Right lobe of liver (tissue), 6 donors: ENCODE data around the gene UGT1A8. TPM values are rescaled to one million over a fixed set of nuclear protein-coding genes. Genes with fewer than 3 reads are reported as not detected.
"Not testable (repeated sequence)": the region's sequence is repeated elsewhere in the genome, so short reads cannot be mapped to it uniquely, and the experiment has no call there.

Source experiments
- ATAC-seq, 4 donors: fragments of 200-7000 bp; cut with Tn5 transposase; one replicate each; pipeline ENCODE4 v1.9.1; 2020; ENCODE audit warnings: mild to moderate bottlenecking in 4 of 4, moderate library complexity in 4 of 4
- DNase-seq, 3 donors: peaks; one replicate each; pipeline ENCODE4 v3.0.0-alpha.2; 2020
- H3K27ac ChIP-seq, 3 donors: fragments of 200-600 bp; one replicate each; pipeline ENCODE4 v1.8.0; 2022
- H3K27me3 ChIP-seq, 2 donors: fragments of 200-600 bp; one replicate each; pipeline ENCODE4 v1.8.0; 2022
- H3K36me3 ChIP-seq, 4 donors: fragments of 200-600 bp; sonication (generic) in 1 of 4; one replicate each; pipeline versions ENCODE4 v1.5.1 to v1.8.0; 2017 to 2022; ENCODE audit warnings: control low read depth in 1 of 4
- H3K4me1 ChIP-seq, 4 donors: fragments of 200-600 bp; sonication (generic) in 1 of 4; one replicate each; pipeline versions ENCODE4 v1.5.1 to v1.8.0; 2017 to 2022; ENCODE audit warnings: control low read depth in 1 of 4
- H3K4me3 ChIP-seq, 3 donors: fragments of 200-600 bp; one replicate each; pipeline ENCODE4 v1.8.0; 2022
- H3K9me3 ChIP-seq, 4 donors: fragments of 200-600 bp; sonication (generic) in 1 of 4; one replicate each; pipeline versions ENCODE4 v1.5.1 to v1.8.0; 2017 to 2022; ENCODE audit warnings: control low read depth in 1 of 4
- POLR2A ChIP-seq: fragments of 450-650 bp; IDR thresholded peaks from one replicate; pipeline ENCODE4 v1.6.1; 2017; ENCODE audit warnings: antibody characterized with exemption, mild to moderate bottlenecking
- WGBS: methylation state at CpG from one replicate; pipeline ENCODE4 v1.1.6; 2018; ENCODE audit warnings: low coverage, low lambda C conversion rate; ENCODE audit not compliant: insufficient coverage; ENCODE audit errors: missing lambda C conversion rate; 5-methylcytosine and 5-hydroxymethylcytosine counted together
- intact Hi-C, 2 donors: fragments of 100-400 bp; cut with DNase I; formaldehyde crosslinking; loops; one replicate each; pipeline versions ENCODE4 v1.11.2 to v1.14.1; 2022
- total RNA-seq, 6 experiments: library from RNA; depleted of rRNA in 2 of 6; stranded (reverse); fragments of >200 nt in 2 of 6; fragmentation: NEBNext Ultra II Directional in 3 of 6; extraction: Animal tissue kit (Norgen Biotek cat#: 25700) in 3 of 6; gene quantifications; one replicate each; pipeline versions ENCODE4 v1.1.0 to v1.2.4, GENCODE V29; 2016 to 2023
- TF ChIP-seq, protein P1 (sequence below), 4 donors: fragments of 200-600 bp in 3 of 4; fragments of 450-650 bp in 1 of 4; IDR thresholded peaks; one replicate each; pipeline versions ENCODE4 v1.5.1 to v1.8.0; 2016 to 2022; ENCODE audit warnings: antibody characterized with exemption in 4 of 4, mild to moderate bottlenecking in 2 of 4
- donor health status: DM: no; HTN: yes; CAD: no.
- donor health status: DM: no; HTN: no; CAD: no.
- donor health status: DM: no; HTN: no; CAD: no.
- donor health status: DM: no; HTN: yes; CAD: no.
- donor health status: DM: no; HTN: yes; CAD: no.

UGT1A8 gene
- total RNA-seq, 6 experiments from 2014 or later = 0.51 to 3.8 (median 1.7) TPM

DNA sequence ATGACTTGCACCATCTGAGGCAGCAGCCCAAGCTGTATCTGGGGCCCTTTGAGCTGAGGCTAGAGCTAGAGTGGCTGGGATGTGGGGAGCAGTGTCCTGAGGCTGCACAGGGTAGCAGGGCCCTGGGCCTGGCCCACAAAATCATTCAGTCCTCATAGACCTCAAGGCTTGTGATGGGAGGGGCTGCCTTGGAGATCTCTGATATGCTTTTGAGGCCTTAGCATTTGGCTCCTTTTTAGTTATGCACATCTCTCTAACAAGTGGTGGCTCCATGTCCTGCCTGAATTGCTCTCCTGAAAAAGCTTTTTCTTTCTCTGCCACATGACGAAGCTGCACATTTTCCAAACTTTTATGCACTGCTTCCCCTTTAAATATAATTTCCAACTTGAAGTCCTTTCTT lies 11.8 kb upstream of the UGT1A8 start:
- WGBS = 100% methylated on average over 1 of the region's 1 CpG
- H3K36me3 ChIP-seq = no peaks in the 10 kb centered on the region
- no peak overlapping the region for H3K4me3 ChIP-seq
- TF ChIP-seq, protein P1, sequence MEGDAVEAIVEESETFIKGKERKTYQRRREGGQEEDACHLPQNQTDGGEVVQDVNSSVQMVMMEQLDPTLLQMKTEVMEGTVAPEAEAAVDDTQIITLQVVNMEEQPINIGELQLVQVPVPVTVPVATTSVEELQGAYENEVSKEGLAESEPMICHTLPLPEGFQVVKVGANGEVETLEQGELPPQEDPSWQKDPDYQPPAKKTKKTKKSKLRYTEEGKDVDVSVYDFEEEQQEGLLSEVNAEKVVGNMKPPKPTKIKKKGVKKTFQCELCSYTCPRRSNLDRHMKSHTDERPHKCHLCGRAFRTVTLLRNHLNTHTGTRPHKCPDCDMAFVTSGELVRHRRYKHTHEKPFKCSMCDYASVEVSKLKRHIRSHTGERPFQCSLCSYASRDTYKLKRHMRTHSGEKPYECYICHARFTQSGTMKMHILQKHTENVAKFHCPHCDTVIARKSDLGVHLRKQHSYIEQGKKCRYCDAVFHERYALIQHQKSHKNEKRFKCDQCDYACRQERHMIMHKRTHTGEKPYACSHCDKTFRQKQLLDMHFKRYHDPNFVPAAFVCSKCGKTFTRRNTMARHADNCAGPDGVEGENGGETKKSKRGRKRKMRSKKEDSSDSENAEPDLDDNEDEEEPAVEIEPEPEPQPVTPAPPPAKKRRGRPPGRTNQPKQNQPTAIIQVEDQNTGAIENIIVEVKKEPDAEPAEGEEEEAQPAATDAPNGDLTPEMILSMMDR (IDR thresholded peaks at IDR 0.05) = no peak
- TF ChIP-seq POLR2A = no peak
- peaks cover 0 to 38% (median 16%) of the 10 kb centered on the region in 4 donors for H3K4me1 ChIP-seq
- no peak overlapping the region for H3K27ac ChIP-seq
- ATAC-seq (no peak), DNase-seq (no peak)
- no peaks in the 10 kb centered on the region for H3K9me3 ChIP-seq
- H3K27me3 ChIP-seq = no peaks in the 10 kb centered on the region
- intact Hi-C loops = no loop called here

DNA sequence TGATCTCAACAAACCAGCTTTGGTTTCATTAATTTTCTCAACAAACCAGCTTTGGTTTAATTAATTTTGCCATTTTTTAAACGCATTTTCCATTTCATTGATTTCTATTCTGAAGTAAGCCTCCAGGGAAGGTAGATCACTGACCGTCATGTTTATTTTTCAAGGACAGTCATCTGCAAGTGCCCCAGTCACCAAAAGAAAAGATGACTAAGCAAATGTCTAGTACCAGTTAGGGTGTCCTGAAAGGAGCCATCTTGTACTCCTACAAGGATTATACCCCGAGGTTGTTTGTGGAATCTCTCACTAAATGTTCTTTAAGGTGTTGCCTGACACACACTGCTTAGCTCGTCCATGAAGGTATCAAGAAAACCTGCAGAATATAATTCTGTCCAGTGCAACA lies 6.1 kb upstream of the UGT1A8 start:
- no peak for DNase-seq
- 57% methylated on average over 4 of the region's 4 CpGs for WGBS
- Histone ChIP-seq H3K27me3 (no peaks in the 10 kb centered on the region), H3K4me1 (peaks cover 0 to 12% (median 5%) of the 10 kb centered on the region in 4 donors), H3K4me3 (no peak overlapping the region), H3K27ac (no peak overlapping the region), H3K36me3 (no peaks in the 10 kb centered on the region), H3K9me3 (no peaks in the 10 kb centered on the region)
- TF ChIP-seq, protein P1 (IDR thresholded peaks at IDR 0.05) = no peak
- no peak for TF ChIP-seq POLR2A
- no peak for ATAC-seq
- intact Hi-C loops = no loop called here

DNA sequence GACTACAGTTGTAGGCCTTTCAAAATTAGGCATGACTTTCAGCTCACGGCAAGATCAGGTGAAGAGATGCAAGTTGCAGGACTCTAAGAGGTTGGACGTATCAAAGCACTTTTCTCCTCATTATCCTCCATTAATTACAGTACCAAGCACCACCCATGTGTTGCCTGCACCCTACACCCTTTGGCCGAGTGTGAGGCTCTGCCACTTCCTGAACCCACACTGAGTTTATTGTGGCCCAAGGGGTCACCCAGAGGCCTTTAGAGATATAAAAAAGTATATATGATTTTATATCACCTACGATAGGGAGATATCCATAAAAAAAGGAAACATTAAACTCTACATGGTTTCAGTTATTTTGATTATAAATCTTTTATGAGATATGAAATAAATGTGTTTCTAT lies 2.8 kb downstream of the UGT1A8 start:
- H3K4me3 ChIP-seq = no peak overlapping the region
- no peaks in the 10 kb centered on the region for H3K9me3 ChIP-seq
- 67% methylated on average over 4 of the region's 4 CpGs for WGBS
- H3K36me3 ChIP-seq = no peaks in the 10 kb centered on the region
- H3K4me1 ChIP-seq = no peaks in the 10 kb centered on the region
- H3K27ac ChIP-seq = no peak overlapping the region
- TF ChIP-seq, protein P1 (IDR thresholded peaks at IDR 0.05) = no peak
- TF ChIP-seq POLR2A = no peak
- intact Hi-C loops = no loop called here
- no peak for ATAC-seq
- no peaks in the 10 kb centered on the region for H3K27me3 ChIP-seq
- DNase-seq = no peak

- DNase-seq, intact Hi-C loops, H3K27ac ChIP-seq, H3K9me3 ChIP-seq, H3K36me3 ChIP-seq, H3K27me3 ChIP-seq, H3K4me1 ChIP-seq, H3K4me3 ChIP-seq, ATAC-seq: not testable (repeated sequence)
- 85% methylated on average over 4 of the region's 5 CpGs for WGBS
Observed at GRCh38 chr2:233621863-233622262, 4.4 kb downstream of the UGT1A8 start.

DNA sequence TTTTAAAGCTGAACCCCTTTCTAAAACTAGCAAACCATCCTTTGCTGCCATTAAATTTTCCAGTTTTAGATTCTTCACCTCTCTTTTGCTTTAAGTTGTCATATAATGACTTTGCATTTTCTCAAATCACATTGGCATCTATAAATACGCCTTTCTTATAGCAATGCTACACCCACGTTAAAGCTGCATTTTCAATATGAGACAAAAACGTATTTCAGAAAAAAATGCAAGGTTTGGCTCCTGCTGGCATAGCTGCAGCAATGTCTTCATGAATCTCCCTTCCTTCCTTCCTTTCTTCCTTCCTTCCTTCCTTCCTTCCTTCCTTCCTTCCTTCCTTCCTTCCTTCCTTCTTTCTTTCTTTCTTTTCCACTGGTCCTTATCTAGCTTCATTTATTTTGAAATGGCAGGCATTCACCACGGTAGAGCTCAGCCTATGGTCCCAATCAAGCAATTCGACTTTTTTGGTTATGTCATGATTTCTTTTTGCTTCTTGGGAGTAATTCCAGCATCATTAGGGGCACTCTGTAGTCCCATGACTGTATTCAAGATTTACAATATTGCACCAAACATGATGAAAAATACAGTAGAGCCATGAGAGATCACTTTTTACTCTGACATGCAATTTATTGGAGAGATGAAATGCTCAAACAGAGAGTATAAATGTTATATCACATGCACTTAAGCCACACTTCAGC lies 10.0 kb downstream of the UGT1A8 start:
- Histone ChIP-seq H3K36me3 (no peaks in the 10 kb centered on the region), H3K4me3 (no peak overlapping the region), H3K27me3 (no peaks in the 10 kb centered on the region), H3K4me1 (no peaks in the 10 kb centered on the region), H3K9me3 (no peaks in the 10 kb centered on the region), H3K27ac (no peak overlapping the region)
- ATAC-seq = no peak
- 36% methylated on average over 5 of the region's 5 CpGs for WGBS
- no peak for DNase-seq
- TF ChIP-seq, protein P1 (IDR thresholded peaks at IDR 0.05) = no peak
- TF ChIP-seq POLR2A = no peak
- intact Hi-C loops = no loop called here

DNA sequence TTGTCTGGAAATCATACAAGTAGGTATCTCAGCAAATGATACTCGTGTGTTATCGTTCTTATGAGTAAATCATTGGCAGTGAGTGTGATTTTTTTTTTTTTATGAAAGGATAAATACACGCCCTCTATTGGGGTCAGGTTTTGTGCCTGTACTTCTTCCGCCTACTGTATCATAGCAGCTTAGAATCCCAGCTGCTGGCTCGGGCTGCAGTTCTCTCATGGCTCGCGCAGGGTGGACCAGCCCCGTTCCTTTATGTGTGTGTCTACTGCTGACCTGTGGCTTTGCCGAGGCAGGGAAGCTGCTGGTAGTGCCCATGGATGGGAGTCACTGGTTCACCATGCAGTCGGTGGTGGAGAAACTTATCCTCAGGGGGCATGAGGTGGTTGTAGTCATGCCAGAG lies 18.9 kb downstream of the UGT1A8 start, which contains the start of gene UGT1A10:
TSS of gene UGT1A10 (plus strand) at position 143 of the 400 bp plus-strand sequence. CDS start at position 218, 75 bp downstream.
- ATAC-seq, DNase-seq, intact Hi-C loops, H3K9me3 ChIP-seq, H3K4me3 ChIP-seq, H3K36me3 ChIP-seq, H3K27me3 ChIP-seq, H3K4me1 ChIP-seq, H3K27ac ChIP-seq: not testable (repeated sequence)
- WGBS = 73% methylated on average over 9 of the region's 10 CpGs
